KBM-7 (cell line): Measurements from ENCODE around the gene SDF2.

Experiments
- DNase-seq: peaks from one replicate; pipeline ENCODE4 v3.0.0-alpha.2; 2015
- in situ Hi-C: fragments of 300-500 bp; cut with MboI; formaldehyde crosslinking; loops from 2 replicates; pipeline ENCODE4 v1.14.3; 2020; ENCODE audit warnings: low sequenced_read_pairs, low pct_unique_long_range_greater_than_20kb, mixed read lengths

Gene SDF2

GRCh38 chr17:28598799-28599310 is 62.9 kb downstream of the SDF2 start, which contains the start of gene SPAG5:
Gene SPAG5, minus strand, starts transcription at chr17:28599025. Its CDS starts 79 bp downstream, at chr17:28598946.
- peak; percentile 98 for DNase-seq
- in situ Hi-C loops: no loop called here

- in situ Hi-C loops: no loop called here
- no peak for DNase-seq
Measured at GRCh38 chr17:28598389-28598788, 63.3 kb downstream of the SDF2 start.
